Measurements from ENCODE around the gene INSR. TPM values are rescaled to one million over a fixed set of nuclear protein-coding genes. Genes with fewer than 3 reads are reported as not detected.
A peak's percentile ranks its signal among the peaks of the same experiment; 100 is the strongest.
"Not testable (repeated sequence)": the region's sequence is repeated elsewhere in the genome, so short reads cannot be mapped to it uniquely, and the experiment has no call there.

The INSR gene
- total RNA-seq, 1 donor from 2014 or later, result 37.5 TPM

GRCh38 chr19:7159105-7159933 lies 134.9 kb downstream of the INSR start:
- no peak for DNase-seq
- H3K36me3 ChIP-seq, result peaks cover 19% of the 10 kb centered on the region

GRCh38 chr19:7153022-7153421 lies 141.2 kb downstream of the INSR start:
- no peak overlapping the region for H3K4me3 ChIP-seq
- no peaks in the 10 kb centered on the region for H3K27me3 ChIP-seq
- no peak overlapping the region for H3K27ac ChIP-seq
- ATAC-seq (peak; percentile 10), DNase-seq (no peak)
- no peaks in the 10 kb centered on the region for H3K4me1 ChIP-seq
- intact Hi-C loops (cut with DNase I), result no loop called here
- H3K9me3 ChIP-seq, result no peaks in the 10 kb centered on the region
- H3K36me3 ChIP-seq, result no peaks in the 10 kb centered on the region
- no peak for TF ChIP-seq CTCF (IDR thresholded peaks at IDR 0.05)

More at GRCh38 chr19:7159105-7159933, 134.9 kb downstream of the INSR start:
- ATAC-seq, result peak; percentile 65
- H3K27me3 ChIP-seq, result no peaks in the 10 kb centered on the region
- H3K4me1 ChIP-seq, result peaks cover 4% of the 10 kb centered on the region
- H3K27ac ChIP-seq, result peak overlapping the region; percentile 63
- no peak overlapping the region for H3K4me3 ChIP-seq
- intact Hi-C loops (cut with DNase I), result no loop called here
- H3K9me3 ChIP-seq, result no peaks in the 10 kb centered on the region
- TF ChIP-seq CTCF (IDR thresholded peaks at IDR 0.05), result no peak

DNA sequence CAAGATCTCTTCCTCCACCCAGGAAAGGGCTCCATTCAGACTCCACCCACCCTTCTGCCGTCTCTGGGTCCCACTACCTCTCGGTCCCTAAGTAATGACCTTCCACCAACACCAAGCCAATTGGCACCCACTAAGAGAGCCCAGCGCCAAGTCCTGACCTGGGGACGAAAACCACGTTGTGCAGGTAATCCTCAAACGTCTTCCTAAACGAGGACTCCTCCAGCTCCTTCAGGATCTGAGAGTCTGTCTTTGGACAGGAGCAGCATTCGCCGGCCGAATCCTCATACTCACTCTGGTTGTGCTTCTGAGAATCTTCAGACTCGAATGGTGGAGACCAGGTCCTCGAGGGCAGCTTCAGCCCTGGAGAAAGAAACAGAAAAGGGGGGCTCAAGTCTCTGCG lies 141.6 kb downstream of the INSR start:
- TF ChIP-seq CTCF (IDR thresholded peaks at IDR 0.05), result no peak
- DNase-seq (no peak), ATAC-seq (peak; percentile 44)
- Histone ChIP-seq H3K36me3 (no peaks in the 10 kb centered on the region), H3K27me3 (no peaks in the 10 kb centered on the region), H3K4me1 (no peaks in the 10 kb centered on the region), H3K27ac (no peak overlapping the region), H3K9me3 (no peaks in the 10 kb centered on the region), H3K4me3 (no peak overlapping the region)
- intact Hi-C loops (cut with DNase I), result no loop called here

DNA sequence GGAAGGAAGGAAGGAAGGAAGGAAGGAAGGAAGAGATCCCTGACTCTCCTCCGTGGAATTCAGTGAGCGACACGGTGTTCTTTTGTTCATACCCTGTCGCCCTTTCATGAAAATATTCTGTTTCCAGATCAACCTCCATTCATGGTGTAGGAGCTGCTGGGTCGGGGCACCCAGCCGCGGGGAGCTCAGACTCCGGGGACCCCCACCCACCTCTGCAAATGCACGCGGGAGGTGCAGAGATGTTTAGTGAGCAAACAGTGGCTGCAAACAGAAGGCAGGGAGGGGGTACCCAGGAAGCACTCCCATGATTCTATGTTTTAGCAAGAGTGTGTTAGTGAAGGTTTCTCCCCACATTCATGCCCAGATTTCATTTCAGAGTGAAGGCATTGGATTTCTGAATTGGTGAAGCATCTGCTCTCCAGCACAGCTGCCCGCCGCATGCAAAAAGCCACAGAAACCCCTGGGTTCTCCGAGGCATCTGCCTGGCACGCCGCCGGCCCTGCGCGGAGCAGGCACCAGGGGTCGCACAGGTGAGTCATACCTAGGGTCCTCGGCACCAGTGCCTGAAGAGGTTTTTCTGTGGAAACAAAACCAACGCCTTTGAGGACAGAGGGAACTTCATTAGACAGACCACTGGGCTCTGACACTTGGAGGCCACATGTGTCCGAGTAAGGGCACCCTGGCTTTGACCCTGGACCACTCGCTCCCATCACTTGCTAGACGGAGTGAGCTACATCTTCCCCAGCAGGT lies 144.1 kb downstream of the INSR start:
- Histone ChIP-seq H3K4me3 (no peak overlapping the region), H3K36me3 (no peaks in the 10 kb centered on the region), H3K9me3 (no peaks in the 10 kb centered on the region), H3K4me1 (no peaks in the 10 kb centered on the region), H3K27me3 (no peaks in the 10 kb centered on the region), H3K27ac (no peak overlapping the region)
- ATAC-seq, result no peak
- intact Hi-C loops (cut with DNase I), result no loop called here
- TF ChIP-seq CTCF (IDR thresholded peaks at IDR 0.05), result no peak
- no peak for DNase-seq

GRCh38 chr19:7147119-7147675 lies 147.0 kb downstream of the INSR start:
- ATAC-seq; intact Hi-C loops (cut with DNase I): not testable (repeated sequence)
- peaks cover 13% of the 10 kb centered on the region for H3K36me3 ChIP-seq

DNA sequence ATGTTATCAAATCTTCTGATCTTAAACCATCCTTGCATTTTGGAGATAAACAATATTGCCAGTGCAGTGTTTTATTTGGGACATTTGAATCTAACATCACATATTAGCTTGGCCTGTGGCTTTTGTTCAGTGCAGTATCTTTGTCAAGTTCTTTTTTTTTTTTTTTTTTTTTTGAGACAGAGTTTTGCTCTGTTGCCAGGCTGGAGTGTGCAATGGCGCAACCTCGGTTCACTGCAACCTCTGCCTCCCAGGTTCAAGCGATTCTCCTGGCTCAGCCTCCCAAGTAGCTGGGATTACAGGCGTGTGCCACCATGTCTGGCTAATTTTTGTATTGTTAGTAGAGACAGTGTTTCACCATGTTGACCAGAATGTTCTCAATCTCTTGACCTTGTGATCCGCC lies 148.1 kb downstream of the INSR start:
- H3K27ac ChIP-seq; H3K27me3 ChIP-seq; H3K4me3 ChIP-seq; H3K9me3 ChIP-seq; ATAC-seq; DNase-seq; H3K4me1 ChIP-seq; intact Hi-C loops (cut with DNase I): not testable (repeated sequence)
- H3K36me3 ChIP-seq, result peaks cover 24% of the 10 kb centered on the region

More at GRCh38 chr19:7147119-7147675, 147.0 kb downstream of the INSR start:
- H3K9me3 ChIP-seq, DNase-seq, H3K4me1 ChIP-seq, H3K27me3 ChIP-seq, H3K27ac ChIP-seq, H3K4me3 ChIP-seq: not testable (repeated sequence)
